ENCODE data around the gene LIX1. TPM values are rescaled to one million over a fixed set of nuclear protein-coding genes. Genes with fewer than 3 reads are reported as not detected.
A peak's percentile ranks its signal among the peaks of the same experiment; 100 is the strongest.

The LIX1 gene
- polyA plus RNA-seq, 4 donors: 3.4 to 6.1 (median 4.8) TPM

DNA sequence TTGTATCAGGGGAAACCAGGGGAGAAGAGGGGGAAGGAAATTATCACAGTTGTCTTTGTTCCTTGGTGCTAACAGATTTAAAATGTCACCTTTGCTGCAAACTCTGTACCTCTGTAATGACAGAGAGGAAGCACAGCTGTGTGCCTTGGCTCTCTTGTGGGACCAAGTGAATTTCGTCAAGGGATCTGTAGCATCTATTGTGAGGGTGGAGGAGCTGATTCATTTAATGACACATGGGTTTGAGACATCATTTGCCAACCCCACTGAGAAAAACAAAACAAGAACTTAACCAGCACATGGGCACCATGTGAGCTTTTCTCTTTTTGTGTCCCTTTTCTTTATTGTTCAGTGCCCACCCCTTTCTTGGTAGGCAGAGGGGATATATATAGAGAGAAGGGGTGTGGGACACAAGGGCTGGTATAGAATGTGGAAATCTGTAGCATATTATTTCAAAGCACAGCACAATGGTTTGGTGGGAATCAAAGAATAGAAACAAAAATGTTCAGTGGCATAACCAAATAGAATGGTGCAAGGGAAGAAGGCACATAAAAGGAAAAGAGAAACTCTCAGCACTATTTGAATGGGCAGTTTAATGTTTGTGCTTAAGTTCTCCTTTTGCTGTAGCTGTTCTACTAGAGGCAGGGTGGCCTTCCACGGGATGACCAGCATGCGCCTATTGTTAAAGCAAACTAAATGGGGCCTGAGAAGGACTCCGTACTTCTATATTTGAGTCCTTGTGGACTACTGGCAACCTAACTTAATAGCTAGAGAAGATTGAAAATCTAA, 63.3 kb downstream of the LIX1 start:
- DNase-seq (ENCODE audit: low read depth in 4 of 4, low spot score in 3 of 4): no peak

DNA sequence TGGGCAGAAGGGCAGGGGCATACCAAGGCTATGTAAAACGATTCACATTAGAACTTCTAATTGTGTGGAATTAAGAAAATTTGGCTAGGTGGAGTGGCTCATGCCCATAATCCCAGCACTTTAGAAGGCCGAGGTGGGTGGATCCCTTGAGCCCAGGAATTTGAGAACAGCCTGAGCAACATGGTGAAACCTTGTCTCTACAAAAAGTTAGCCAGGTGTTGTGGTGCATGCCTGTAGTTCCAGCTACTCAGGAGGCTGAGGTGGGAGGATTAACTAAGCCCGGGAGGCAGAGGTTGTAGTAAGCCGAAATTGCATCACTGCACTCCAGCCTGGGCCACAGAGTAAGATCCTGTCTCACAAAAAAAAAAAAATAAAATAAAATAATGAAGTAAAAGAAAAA, 65.2 kb downstream of the LIX1 start:
- no peak for DNase-seq (ENCODE audit: low read depth in 4 of 4, low spot score in 3 of 4)

DNA sequence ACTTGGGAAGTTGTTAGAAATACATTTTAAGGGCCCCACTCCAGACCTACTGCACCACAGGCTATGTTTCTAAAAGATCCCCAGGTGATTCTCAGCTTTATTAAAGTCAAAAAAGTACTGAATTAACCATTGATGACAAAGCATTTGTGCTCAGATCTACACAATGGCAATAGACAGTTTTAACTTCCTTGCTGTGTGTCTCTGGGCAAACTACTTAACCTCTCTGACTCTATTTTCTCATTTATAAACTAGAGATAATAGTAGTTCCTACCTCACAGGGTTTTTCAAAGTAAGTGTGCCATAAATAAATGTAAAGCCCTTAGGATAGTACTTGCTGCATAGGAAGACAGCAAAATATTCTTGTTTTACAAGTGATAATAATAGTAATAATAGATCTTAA, 66.3 kb downstream of the LIX1 start:
- no peak for DNase-seq (ENCODE audit: low read depth in 4 of 4, low spot score in 3 of 4)

DNA sequence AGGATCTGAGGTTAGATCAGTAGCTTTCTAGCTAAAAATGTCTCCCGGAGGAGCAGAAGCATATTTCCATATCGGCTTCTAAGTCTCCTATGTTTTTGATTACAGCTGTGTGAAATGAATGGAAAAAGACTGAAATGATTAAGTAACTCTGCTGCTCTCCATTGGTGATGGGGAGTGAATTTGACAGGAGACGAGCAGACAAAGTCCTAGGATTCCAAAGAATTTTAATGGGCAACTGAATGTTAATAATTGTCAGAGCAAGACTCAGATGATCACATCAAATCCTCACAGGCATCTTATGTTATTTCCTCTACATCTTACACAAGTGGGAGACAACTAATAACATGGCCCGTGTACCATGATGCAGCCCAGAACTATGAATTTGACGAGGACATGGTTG, 66.8 kb downstream of the LIX1 start:
- DNase-seq (ENCODE audit: low read depth in 4 of 4, low spot score in 3 of 4): no peak

DNA sequence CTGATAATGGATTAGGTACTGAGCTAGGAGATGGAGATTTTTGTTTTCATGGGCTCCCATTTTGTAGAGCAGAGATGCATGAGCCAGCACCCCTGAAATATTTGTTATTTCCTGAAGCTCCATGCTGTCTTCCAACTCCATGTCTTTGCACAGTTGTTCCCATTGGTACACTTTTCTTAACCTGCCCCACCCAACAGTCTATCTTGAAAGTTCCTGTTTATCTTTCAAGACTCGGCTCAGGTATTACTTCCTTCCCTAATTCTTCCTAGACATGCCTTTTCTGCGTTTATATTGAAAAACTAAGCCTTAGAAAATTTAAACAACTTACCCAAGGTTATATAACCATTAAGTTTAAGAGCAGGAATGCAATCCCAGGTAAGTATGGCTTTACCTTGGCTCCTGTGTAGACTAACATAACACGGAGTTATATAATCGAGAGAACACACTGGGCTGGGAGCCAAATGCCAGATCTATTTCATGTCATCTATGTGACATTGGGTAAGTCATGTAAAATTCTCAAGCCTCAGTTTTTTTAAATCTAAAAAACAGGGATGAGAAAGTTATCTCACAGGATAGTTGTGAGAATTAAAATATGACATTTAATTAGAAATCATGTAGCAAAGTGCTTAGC, 67.4 kb downstream of the LIX1 start:
- DNase-seq (ENCODE audit: low read depth in 4 of 4, low spot score in 3 of 4): no peak

DNA sequence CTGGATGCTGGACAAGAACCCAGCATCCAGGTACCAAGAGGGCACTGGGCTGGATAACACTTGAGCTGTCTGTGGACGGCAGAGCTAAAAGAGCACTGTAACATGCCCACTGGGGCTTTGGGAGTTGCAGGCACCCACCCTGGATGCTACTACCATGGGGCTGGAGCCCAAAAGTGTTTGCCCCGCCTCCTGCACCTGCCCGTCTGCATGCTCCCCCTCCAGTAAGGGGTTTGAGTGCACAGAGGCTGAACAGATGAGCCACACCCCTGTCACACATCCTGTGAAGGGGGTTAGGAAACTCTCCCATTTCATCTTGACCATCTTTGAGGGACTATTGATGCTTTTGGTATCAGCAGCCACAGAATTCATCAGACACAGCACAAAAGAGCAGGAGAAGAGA, 69.0 kb downstream of the LIX1 start:
- DNase-seq (ENCODE audit: low read depth in 4 of 4, low spot score in 3 of 4): no peak

DNA sequence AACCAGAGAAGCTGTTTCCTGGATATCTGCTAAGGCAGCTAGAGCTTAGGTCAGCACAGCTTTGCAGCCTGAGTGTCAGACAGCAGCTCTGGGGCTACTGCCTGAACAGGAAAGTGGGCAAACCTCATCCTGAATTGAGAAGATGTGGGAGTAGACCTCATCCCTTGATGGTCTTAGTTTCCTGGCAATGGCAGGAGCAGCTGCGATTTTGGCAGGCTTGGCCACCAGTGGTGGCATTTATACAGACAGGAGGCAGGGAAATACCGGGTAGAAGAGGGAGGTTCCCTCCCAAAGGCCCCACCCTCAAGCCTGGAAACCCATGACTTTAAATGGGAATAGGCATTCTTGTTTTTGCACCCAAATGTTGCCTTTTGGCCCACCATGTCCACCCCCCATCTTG, 69.7 kb downstream of the LIX1 start:
- no peak for DNase-seq (ENCODE audit: low read depth in 4 of 4, low spot score in 3 of 4)

DNA sequence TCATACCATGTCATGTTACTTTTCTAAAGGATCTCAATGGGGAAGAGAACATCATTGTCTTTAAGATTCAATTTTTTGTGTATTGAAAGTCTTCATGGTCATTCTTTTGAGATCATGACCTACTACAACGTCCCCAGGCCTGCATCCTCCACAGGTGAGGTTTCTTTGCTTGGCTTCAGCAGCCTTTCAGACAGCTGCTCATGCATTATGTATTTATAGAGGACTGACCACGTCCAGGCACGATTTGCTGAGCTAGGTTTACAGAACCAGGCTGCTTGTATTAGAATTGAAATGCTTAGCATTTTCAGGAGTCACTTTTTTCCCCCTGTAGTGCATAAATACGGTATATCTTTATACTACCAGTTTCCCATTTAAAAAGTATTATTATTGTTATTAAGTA, 70.4 kb downstream of the LIX1 start:
- no peak for DNase-seq (ENCODE audit: low read depth in 4 of 4, low spot score in 3 of 4)

DNA sequence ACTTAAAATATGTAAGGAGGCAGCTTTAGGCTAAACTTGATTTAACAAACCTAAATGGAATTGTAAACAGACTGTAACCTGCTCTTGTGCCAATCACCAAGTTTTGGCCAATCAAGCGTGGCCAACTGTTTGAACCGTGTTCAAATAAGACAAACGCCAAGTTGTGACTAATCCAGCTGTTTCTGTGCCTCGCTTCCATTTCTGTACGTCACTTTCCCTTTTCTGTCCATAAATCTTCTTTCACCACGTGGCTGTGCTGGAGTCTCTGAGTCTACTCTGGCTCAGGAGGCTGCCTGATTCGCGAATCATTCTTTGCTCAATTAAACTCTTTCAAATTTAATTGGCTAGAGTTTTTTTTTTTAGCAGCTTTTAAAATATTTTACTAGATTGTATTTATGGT, 71.3 kb downstream of the LIX1 start:
- peak in 1 of 4 donors; percentile 18 for DNase-seq (ENCODE audit: low read depth in 4 of 4, low spot score in 3 of 4)

DNA sequence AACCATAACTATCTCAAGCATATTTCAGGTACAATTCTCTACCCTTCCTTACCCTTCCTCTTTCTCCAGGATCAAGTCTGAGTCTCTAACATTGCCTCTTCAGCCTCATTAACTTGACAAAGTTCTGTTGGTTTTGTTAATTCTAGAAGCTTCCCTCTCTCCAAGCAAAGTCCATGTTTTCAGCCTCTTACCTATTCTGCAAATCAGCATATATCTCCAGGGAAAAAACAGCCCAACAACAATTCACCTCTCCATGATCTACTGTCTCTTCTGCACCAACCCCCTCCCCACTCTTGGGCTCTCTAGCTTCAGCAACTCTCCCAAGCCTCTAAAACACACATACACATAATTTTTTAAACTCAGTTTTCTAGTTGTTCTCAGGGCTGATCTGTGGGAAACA, 72.2 kb downstream of the LIX1 start:
- DNase-seq (ENCODE audit: low read depth in 4 of 4, low spot score in 3 of 4): no peak

DNA sequence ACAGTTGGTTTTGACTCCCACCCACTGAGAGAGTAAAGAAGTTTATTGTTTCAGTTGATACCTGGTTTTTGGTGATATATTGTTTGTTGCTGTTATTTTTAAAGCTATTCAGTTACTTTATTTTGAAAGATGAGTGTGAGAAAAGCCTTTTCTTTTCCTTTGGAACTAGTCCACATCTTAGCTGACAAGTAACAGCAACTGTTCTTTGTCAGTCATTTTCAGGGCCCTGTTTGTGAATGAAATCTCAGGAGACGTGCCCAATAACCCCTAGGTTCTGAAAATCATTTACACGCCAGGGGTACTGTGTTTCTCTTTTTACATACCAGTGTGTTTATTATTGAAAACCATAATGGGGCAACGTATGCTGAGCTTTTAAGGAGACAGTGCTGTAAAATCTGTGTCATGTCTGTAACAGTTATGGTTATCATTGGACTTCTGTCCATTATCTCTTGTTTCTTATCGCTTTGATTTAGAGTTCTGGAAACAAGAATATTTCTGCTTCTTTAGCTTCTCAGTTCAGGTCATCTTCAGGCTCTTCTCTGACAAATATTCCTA, 75.0 kb downstream of the LIX1 start:
- no peak for DNase-seq (ENCODE audit: low read depth in 4 of 4, low spot score in 3 of 4)

DNA sequence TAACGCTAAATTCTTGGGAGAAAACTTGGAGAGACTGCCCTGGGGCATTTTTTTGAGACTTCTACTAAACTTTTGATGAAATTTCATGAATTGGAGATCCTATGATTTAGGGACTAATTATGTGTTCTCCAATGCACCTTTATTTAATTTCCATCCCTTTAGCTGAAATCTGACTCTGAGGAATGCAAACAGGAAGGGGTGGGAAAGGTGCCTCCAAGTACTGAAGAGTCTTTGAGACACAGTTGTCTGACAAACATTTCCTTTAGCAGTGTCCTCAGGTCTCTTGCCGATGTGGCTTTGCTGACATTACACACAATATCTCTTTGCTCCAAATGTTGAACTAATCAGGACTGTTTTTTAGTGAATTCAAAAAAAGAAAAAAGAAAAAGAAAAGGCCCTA, 76.9 kb downstream of the LIX1 start:
- no peak for DNase-seq (ENCODE audit: low read depth in 4 of 4, low spot score in 3 of 4)

DNA sequence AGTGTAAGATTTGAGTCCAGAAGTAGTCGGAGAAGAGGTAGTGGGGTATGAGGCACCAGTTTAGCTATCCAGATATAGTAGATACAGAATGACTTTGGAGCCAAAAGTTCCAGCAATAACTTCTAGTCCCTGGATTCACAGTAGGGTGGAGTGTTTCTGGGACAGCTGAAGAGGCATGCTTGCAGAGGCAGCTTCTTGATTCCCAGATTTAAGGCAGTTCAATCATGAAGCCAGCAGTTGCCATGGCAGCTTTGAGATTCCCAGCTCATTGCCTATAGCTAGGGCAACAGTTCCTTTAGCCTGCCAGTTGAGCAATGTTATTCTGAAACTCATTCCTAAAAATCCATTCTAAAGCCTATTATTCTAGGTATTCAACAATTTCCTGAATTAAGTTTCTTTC, 79.2 kb downstream of the LIX1 start:
- no peak for DNase-seq (ENCODE audit: low read depth in 4 of 4, low spot score in 3 of 4)

DNA sequence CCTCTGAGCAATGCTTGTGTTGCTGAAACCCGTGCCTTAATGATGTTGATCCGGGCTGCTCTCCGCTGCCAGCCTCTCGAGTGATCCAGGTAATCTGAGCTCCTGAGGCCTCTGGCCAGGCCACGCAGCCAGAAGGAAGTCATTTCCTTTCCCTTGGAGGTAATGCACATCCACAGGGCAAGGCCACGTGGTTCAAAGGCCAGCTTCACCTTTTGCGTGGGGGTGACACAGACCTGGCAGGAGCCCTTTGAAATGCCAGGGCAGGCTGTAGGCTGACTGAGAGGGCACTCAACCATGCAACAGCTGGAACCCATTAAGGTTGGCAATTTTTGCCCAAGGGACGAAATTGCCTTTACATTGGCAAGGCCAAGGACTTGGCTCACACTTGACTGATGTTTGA, 80.4 kb downstream of the LIX1 start:
- DNase-seq (ENCODE audit: low read depth in 4 of 4, low spot score in 3 of 4): no peak

DNA sequence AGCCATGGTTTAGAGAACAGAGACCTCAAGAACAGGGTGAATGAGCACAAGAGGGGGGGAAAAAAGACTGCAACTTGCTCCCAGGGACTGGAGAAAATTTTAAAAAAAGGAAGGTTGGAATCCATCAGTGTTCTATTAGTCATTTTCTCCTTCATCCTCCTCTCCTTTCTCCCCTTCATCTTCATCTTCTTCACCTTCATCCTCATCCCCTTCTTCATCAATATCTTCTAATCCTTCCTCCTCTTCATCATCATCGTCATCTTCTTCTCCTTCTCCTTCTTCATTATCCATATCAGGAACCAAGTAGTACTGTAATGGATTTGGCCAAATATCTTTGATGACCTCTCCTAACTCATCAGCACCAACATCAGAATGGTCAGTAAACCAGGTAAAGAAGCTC, 86.1 kb downstream of the LIX1 start:
- no peak for DNase-seq (ENCODE audit: low read depth in 4 of 4, low spot score in 3 of 4)

DNA sequence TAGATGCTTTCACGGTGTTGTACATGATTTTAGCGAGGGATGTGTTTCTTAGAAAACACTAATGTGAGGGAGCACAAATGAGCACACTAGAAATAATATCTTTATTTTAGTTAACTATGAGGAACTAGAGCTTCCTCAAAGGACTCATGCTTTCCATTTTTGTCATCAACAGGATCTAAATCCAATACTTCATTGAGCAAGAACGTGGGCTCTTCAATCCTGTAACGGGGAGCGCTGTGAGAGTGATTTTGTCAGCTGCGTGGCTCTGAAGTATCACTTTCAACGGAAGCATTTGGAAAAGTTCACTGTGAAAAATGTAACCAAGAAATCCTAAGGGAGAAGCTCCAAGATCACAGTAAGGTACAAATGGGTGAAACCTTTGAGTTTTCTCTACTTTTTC, 93.2 kb downstream of the LIX1 start:
- no peak for DNase-seq (ENCODE audit: low read depth in 4 of 4, low spot score in 3 of 4)

DNA sequence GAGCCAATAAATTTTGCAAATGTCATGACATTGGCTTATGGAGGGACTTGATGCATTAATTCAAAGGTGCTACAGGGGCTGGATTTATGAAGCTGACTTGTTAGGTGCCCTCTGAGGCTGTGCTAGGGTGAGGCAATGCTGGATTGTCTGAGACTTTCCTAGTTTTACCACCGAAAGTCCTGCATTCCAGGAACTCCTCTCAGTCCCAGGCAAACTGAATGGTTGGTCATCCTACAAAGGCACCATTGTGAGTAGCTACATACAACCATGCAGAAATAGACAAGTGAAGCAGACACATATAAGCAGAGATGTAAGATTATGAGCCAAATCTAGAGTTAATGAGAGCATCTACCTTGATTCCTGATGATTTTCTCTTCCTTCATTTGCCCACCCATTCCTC, 95.3 kb downstream of the LIX1 start:
- no peak for DNase-seq (ENCODE audit: low read depth in 4 of 4, low spot score in 3 of 4)

DNA sequence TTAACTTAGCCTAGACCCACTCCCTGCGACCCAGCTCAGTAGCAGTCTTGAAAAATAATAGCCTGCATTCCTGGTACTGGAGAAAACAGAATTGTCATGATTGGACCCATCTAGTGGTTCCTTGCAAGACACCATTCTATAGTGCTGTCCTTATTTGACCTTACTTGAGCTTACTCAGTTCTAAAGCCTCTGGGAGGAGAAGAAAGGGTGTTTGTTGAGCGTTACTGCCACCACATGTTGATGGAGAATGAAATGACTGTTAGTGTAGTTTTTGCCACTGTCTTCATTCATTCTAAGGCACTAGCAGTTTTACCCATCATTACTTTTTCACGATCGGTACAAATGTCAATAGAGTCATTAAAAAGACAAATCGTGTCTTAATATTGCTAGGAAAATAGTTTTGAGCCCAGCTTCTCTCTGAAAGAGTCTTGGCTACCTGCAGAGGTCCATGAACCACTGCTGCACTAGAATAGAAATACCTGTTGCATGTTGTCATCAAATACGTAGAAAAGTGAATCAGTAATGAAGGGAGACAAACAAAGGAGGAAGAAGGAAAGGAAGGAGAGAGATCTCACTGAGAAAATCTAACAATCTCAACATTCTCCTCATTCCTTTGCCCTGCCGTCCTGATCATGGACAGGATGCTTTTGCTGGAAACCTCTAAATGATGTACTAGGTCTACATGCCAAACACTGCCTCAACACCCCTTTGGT, 96.0 kb downstream of the LIX1 start:
- DNase-seq (ENCODE audit: low read depth in 4 of 4, low spot score in 3 of 4): no peak

DNA sequence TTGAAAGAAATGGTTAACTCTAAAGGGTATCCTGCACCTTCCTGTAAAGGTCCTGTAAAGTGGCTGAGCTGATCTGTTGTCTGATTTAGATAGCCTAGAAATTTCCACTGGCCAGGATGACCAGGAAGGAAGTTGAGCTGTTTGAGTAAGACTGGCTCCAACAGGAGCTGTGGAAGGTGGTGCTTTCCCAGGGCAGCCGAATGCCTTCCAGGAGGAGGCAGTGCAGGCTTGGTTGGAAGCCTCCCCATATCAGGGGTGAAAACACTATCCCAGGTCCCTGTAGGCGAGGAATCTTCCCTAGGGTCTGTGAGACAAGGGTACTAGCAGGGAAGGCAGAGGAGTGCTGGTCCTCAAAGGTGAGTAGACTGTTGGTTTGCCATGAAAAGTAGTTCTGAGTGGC, 98.4 kb downstream of the LIX1 start:
- DNase-seq (ENCODE audit: low read depth in 4 of 4, low spot score in 3 of 4): no peak

DNA sequence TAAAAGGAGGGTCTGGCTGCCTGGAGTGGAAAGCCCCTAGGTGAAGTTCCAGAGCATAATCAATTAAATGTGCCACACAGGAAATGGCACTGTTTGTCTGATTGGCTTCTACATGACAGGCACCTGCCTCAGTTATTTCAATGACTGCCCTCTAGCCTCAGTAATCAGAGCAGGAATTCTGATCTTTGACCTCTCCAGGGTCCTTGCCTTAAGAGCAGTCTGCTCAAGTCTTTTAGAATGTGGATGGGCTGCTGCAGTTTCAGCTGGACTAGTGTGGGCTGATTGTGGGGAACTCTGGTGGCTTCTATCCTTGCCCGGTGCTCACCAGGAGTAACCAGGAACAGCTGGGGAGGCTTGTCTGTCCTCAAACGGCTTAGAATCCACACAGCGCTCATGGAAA, 98.9 kb downstream of the LIX1 start:
- DNase-seq (ENCODE audit: low read depth in 4 of 4, low spot score in 3 of 4): no peak

DNA sequence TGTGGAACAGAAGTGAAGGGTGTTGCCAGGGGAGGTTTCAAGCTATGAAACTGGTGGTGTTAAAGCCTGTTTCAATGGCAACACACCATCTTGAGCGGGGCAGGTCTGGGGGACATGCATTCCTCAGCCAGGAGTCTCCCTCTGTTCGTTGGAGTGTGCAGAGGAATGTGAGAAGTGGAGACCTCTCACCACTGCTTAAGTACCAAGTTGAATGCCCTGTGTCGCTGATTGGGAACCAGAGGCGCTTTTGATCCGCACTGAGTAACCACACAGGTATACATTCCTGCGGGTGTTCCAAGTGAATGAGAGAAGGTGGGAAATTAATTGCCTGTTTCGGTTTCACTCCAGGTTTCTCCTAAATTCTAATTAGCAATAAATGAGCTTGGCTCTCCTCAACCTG, 99.4 kb downstream of the LIX1 start:
- peak in 3 of 4 donors; percentile 28 to 58 (median 53) for DNase-seq (ENCODE audit: low read depth in 4 of 4, low spot score in 3 of 4)

All from right renal pelvis (tissue), 4 donors.